Gastroesophageal sphincter (tissue), 3 donors: ENCODE data around the gene PMP22.
"Not testable (repeated sequence)": the region's sequence is repeated elsewhere in the genome, so short reads cannot be mapped to it uniquely, and the experiment has no call there.

Source experiments
- CTCF ChIP-seq, 4 experiments: fragments of 200-600 bp in 2 of 4; fragments of 450-650 bp in 2 of 4; sonication (generic) in 1 of 4; IDR thresholded peaks; one replicate each; pipeline ENCODE4 v1.5.1; 2017 to 2019; ENCODE audit warnings: antibody characterized with exemption in 4 of 4, mild to moderate bottlenecking in 2 of 4, moderate library complexity in 2 of 4
- POLR2A ChIP-seq, 2 donors: fragments of 450-650 bp; IDR thresholded peaks; one replicate each; pipeline ENCODE4 v1.6.1; 2017; ENCODE audit warnings: antibody characterized with exemption in 2 of 2, mild to moderate bottlenecking in 2 of 2, moderate library complexity in 1 of 2
- POLR2AphosphoS5 ChIP-seq: sonication (generic); formaldehyde crosslinking; IDR thresholded peaks from one replicate; pipeline ENCODE4 v1.6.1; 2017; ENCODE audit warnings: antibody characterized with exemption

DNA sequence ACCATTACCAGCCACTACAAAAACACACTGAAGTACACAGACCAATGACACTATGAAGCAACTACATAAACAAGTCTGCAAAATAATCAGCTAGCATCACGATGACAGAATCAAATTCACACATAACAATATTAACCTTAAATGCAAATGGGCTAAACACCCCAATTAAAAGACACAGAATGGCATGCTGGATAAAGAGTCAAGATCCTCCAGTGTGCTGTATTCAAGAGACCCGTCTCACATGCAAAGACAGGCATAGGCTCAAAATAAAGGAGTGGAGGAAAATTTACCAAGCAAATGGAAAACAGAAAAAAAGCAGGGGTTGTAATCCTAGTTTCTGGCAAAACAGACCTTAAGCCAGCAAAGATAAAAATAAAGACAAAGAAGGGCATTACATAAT is 64.6 kb downstream of the PMP22 start:
- not testable (repeated sequence) for TF ChIP-seq POLR2AphosphoS5; CTCF (IDR thresholded peaks at IDR 0.05); POLR2A (IDR thresholded peaks at IDR 0.05)
